HG03457 (cell line): ENCODE results near the gene WWC2.

ENCODE experiments used
- ATAC-seq: cut with Tn5 transposase; IDR thresholded peaks from one replicate; pipeline ENCODE4 v1.9.1; 2021; ENCODE audit warnings: moderate number of reproducible peaks; ENCODE audit not compliant: unreplicated experiment

WWC2 gene

GRCh38 chr4:183250831-183251230 is 151.8 kb downstream of the WWC2 start:
- no peak for ATAC-seq

GRCh38 chr4:183252959-183253358 is 153.9 kb downstream of the WWC2 start:
- no peak for ATAC-seq

GRCh38 chr4:183253451-183253850 is 154.4 kb downstream of the WWC2 start:
- ATAC-seq: no peak

- no peak for ATAC-seq
These were observed 155.1 kb downstream of the WWC2 start for GRCh38 chr4:183254162-183254561.

GRCh38 chr4:183255487-183255886 is 156.4 kb downstream of the WWC2 start:
- no peak for ATAC-seq

- ATAC-seq: no peak
These were observed 157.3 kb downstream of the WWC2 start for GRCh38 chr4:183256343-183256742.

- peak; percentile 80 for ATAC-seq
These were observed 157.8 kb downstream of the WWC2 start for GRCh38 chr4:183256756-183257385.

- no peak for ATAC-seq
These were observed 158.8 kb downstream of the WWC2 start for GRCh38 chr4:183257808-183258207.

- ATAC-seq: no peak
These were observed 161.6 kb downstream of the WWC2 start for GRCh38 chr4:183260491-183261151.

- peak; percentile 90 for ATAC-seq
These were observed 163.1 kb downstream of the WWC2 start for GRCh38 chr4:183261953-183262775.

- ATAC-seq: no peak
These were observed 163.7 kb downstream of the WWC2 start for GRCh38 chr4:183262776-183263100.

- ATAC-seq: no peak
These were observed 164.8 kb downstream of the WWC2 start for GRCh38 chr4:183263787-183264386.

- no peak for ATAC-seq
These were observed 165.6 kb downstream of the WWC2 start for GRCh38 chr4:183264614-183265013.

- ATAC-seq: no peak
These were observed 167.3 kb downstream of the WWC2 start for GRCh38 chr4:183266371-183266770.

GRCh38 chr4:183268556-183268955 is 169.5 kb downstream of the WWC2 start:
- ATAC-seq: no peak

GRCh38 chr4:183272384-183272783 is 173.3 kb downstream of the WWC2 start:
- ATAC-seq: no peak

GRCh38 chr4:183276106-183276505 is 177.0 kb downstream of the WWC2 start:
- no peak for ATAC-seq

GRCh38 chr4:183284258-183284785 is 185.3 kb downstream of the WWC2 start:
- no peak for ATAC-seq

- ATAC-seq: no peak
These were observed 185.9 kb downstream of the WWC2 start for GRCh38 chr4:183284965-183285364.

- ATAC-seq: no peak
These were observed 186.8 kb downstream of the WWC2 start for GRCh38 chr4:183285886-183286285.

GRCh38 chr4:183286590-183287308 is 187.7 kb downstream of the WWC2 start:
- ATAC-seq: no peak
